ENCODE measurements around the gene HDHD2.
"Not testable (repeated sequence)": the region's sequence is repeated elsewhere in the genome, so short reads cannot be mapped to it uniquely, and the experiment has no call there.

Gene HDHD2

GRCh38 chr18:47150029-47150823 is at the start of gene HDHD2:
Gene HDHD2 (minus strand): TSS chr18:47150500. CDS start chr18:47136439, 14,061 bp downstream.
- peak within 1 kb of the TSS; percentile 85 for H3K4me3 ChIP-seq (ENCODE audit: control insufficient read depth, low read depth, low read length)
- TF ChIP-seq, protein P1, sequence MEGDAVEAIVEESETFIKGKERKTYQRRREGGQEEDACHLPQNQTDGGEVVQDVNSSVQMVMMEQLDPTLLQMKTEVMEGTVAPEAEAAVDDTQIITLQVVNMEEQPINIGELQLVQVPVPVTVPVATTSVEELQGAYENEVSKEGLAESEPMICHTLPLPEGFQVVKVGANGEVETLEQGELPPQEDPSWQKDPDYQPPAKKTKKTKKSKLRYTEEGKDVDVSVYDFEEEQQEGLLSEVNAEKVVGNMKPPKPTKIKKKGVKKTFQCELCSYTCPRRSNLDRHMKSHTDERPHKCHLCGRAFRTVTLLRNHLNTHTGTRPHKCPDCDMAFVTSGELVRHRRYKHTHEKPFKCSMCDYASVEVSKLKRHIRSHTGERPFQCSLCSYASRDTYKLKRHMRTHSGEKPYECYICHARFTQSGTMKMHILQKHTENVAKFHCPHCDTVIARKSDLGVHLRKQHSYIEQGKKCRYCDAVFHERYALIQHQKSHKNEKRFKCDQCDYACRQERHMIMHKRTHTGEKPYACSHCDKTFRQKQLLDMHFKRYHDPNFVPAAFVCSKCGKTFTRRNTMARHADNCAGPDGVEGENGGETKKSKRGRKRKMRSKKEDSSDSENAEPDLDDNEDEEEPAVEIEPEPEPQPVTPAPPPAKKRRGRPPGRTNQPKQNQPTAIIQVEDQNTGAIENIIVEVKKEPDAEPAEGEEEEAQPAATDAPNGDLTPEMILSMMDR (conservative IDR thresholded peaks at IDR 0.05; ENCODE audit: control insufficient read depth, insufficient read depth, low read depth, low read length), result no peak
- DNase-seq (ENCODE audit: low read depth), result peak; percentile 70

DNA sequence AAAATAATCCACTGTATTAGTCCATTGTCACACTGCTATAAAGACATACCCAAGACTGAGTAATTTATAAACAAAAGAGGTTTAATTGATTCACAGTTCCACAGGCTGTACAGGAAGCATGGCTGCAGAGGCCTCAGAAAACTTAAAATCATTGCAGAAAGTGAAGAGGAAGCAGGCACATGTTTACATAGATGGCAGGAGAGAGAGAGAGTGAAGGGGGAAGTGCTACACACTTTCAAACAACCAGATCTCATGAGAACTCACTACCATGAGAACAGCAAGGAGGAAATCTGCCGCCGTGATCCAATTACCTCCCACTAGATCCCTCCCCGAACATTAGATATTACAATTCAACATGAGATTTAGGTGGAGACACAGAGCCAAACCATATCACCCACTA is 45.7 kb upstream of the HDHD2 start:
- H3K4me3 ChIP-seq (ENCODE audit: control insufficient read depth, low read depth, low read length); DNase-seq (ENCODE audit: low read depth): not testable (repeated sequence)

DNA sequence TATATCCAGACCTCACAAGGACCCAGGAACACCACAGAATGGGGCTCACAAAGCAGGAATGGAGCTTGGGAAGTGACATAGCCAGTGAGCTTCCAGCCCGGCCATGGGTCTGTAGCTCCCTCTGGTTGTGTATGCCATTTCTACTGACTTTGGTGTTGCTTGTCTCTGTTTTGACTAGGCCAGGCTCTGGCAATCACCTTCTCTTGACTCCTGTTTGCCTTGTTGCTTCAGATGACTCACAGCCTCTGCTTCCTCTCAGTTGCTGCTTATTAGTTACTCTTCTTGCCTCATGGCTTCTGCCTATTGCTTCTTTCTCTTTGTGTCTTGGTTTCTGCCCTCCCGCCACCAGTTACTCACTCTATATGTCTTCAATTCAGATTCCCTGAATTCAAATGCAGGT is 41.7 kb upstream of the HDHD2 start:
- DNase-seq (ENCODE audit: low read depth), result peak; percentile 50
- H3K4me3 ChIP-seq (ENCODE audit: control insufficient read depth, low read depth, low read length), result no peak overlapping the region
- TF ChIP-seq, protein P1 (conservative IDR thresholded peaks at IDR 0.05; ENCODE audit: control insufficient read depth, insufficient read depth, low read depth, low read length), result no peak

DNA sequence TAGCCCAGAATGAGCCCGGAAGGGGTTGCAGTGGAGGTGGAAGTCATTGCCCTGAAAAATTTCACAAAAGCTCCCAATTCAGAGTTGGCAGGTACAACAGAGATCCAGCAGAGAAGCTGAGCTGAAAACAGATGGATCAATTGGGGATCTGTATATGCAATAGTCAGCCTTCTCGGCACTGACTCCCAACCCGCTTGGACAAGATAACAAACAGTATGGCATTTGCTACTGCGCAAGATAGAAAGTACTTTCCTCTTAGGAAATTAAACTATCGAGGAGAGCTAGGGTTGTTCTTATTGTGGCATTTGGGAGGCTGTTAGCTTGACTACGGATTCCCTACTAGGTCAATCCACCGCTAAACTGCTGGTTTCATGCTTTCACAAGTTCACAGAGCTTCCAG is 37.4 kb upstream of the HDHD2 start:
- no peak for DNase-seq (ENCODE audit: low read depth)
- no peak overlapping the region for H3K4me3 ChIP-seq (ENCODE audit: control insufficient read depth, low read depth, low read length)
- TF ChIP-seq, protein P1 (conservative IDR thresholded peaks at IDR 0.05; ENCODE audit: control insufficient read depth, insufficient read depth, low read depth, low read length), result no peak

DNA sequence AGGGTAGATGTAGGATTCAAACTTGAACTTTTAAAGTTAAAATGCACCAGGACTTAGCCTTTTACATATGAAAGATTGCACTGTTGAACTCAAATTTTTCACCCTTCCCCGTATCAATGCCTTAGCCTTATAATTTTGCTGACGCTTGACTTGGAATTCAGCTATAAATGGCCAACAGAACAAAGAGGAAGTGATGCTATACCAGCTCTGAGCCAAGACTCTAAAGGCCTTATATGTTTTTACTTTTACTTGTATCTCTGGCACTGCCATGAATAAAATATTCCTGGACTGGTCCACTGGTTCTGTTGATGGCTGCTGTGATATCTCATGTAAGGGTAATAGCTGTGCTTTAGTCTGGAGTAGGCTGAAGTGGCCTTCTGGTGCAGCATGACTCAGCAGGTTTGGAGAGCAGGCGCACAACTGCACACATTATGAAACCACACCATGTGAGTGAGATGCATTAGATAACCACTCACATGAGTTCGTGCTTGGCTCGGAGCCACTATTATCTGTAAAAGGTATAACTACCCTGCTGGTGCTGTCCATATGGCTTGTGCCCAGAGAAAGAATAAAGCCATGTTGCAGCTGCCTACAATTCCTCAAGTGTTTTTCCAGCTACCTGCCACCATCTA is 34.2 kb upstream of the HDHD2 start:
- H3K4me3 ChIP-seq (ENCODE audit: control insufficient read depth, low read depth, low read length), result no peak overlapping the region
- TF ChIP-seq, protein P1 (conservative IDR thresholded peaks at IDR 0.05; ENCODE audit: control insufficient read depth, insufficient read depth, low read depth, low read length), result no peak
- peak; percentile 53 for DNase-seq (ENCODE audit: low read depth)

GRCh38 chr18:47182156-47182555 is 31.9 kb upstream of the HDHD2 start:
- not testable (repeated sequence) for H3K4me3 ChIP-seq (ENCODE audit: control insufficient read depth, low read depth, low read length); DNase-seq (ENCODE audit: low read depth)

DNA sequence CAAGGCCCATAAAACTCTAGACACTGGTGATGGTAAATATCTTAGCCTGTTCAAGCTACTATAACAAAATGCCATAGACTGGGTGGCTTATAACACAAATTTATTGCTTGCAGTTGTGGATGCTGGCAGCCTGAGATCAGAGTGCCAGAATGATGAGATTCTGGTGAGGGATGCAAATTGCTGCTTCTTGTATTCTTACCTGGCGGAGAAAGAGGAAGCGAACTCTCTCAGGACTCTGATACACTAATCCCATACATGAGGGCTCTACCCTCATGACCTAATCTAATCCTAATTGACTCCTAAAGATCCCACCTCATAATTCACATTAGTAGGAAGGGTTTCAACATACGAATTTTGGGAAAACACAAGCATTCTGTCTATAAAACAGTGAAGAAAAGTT is 30.5 kb upstream of the HDHD2 start:
- TF ChIP-seq, protein P1 (conservative IDR thresholded peaks at IDR 0.05; ENCODE audit: control insufficient read depth, insufficient read depth, low read depth, low read length), result no peak
- no peak for DNase-seq (ENCODE audit: low read depth)
- H3K4me3 ChIP-seq (ENCODE audit: control insufficient read depth, low read depth, low read length), result no peak overlapping the region

Measured in fibroblast of mammary gland (primary cell).